Loucy (cell line): ENCODE data around the gene OR5V1.
"Not testable (repeated sequence)": the region's sequence is repeated elsewhere in the genome, so short reads cannot be mapped to it uniquely, and the experiment has no call there.

Experiments used
- H2AFZ ChIP-seq: fragments of 200-600 bp; sonication (generic); 2 replicates; pipeline ENCODE4 v1.6.0; 2016; ENCODE audit warnings: antibody characterized with exemption, mild to moderate bottlenecking, low read length, moderate library complexity
- H3F3A ChIP-seq: fragments of 200-600 bp; 2 replicates; pipeline ENCODE4 v1.6.0; 2016; ENCODE audit warnings: antibody characterized with exemption, low read depth, mild to moderate bottlenecking
- H3K27me3 ChIP-seq: fragments of 200-600 bp; sonication (generic); 2 replicates; pipeline ENCODE4 v1.6.1; 2014; ENCODE audit warnings: low read length, mild to moderate bottlenecking; ENCODE audit not compliant: insufficient read depth, poor library complexity, severe bottlenecking
- H3K36me3 ChIP-seq: fragments of 200-600 bp; sonication (generic); 2 replicates; pipeline ENCODE4 v1.6.1; 2016; ENCODE audit warnings: low read length; ENCODE audit not compliant: insufficient read depth
- H3K4me1 ChIP-seq: fragments of 200-600 bp; sonication (generic); 2 replicates; pipeline ENCODE4 v1.5.1; 2014; ENCODE audit warnings: low read length, mild to moderate bottlenecking; ENCODE audit not compliant: insufficient read depth, poor library complexity, severe bottlenecking
- H3K4me2 ChIP-seq: fragments of 200-600 bp; sonication (generic); 2 replicates; pipeline ENCODE4 v1.6.0; 2014; ENCODE audit warnings: antibody characterized with exemption, low read length, low read depth, mild to moderate bottlenecking; ENCODE audit not compliant: poor library complexity, severe bottlenecking
- H3K4me3 ChIP-seq: fragments of 200-600 bp; sonication (generic); 2 replicates; pipeline ENCODE4 v1.5.1; 2014; ENCODE audit warnings: low read length, mild to moderate bottlenecking, mixed read lengths; ENCODE audit not compliant: poor library complexity, severe bottlenecking
- H3K79me2 ChIP-seq: fragments of 200-600 bp; sonication (generic); 2 replicates; pipeline ENCODE4 v1.6.1; 2014; ENCODE audit warnings: low read length; ENCODE audit not compliant: insufficient read depth
- H3K9ac ChIP-seq: fragments of 200-600 bp; sonication (generic); 2 replicates; pipeline ENCODE4 v1.6.0; 2014; ENCODE audit warnings: mild to moderate bottlenecking, low read depth, low read length, moderate library complexity; ENCODE audit not compliant: poor library complexity, severe bottlenecking
- H3K9me2 ChIP-seq: fragments of 200-600 bp; sonication (generic); replicated peaks from 2 replicates; pipeline ENCODE4 v1.6.1; 2016; ENCODE audit warnings: low read depth, low read length, mixed read lengths
- H3K9me3 ChIP-seq: fragments of 200-600 bp; sonication (generic); 2 replicates; pipeline ENCODE4 v1.6.1; 2014; ENCODE audit warnings: mild to moderate bottlenecking, antibody characterized with exemption, low read length, low read depth; ENCODE audit not compliant: insufficient read depth
- H4K20me1 ChIP-seq: fragments of 200-600 bp; sonication (generic); 2 replicates; pipeline ENCODE4 v1.6.0; 2014; ENCODE audit warnings: antibody characterized with exemption, low read length, mild to moderate bottlenecking; ENCODE audit not compliant: insufficient read depth, poor library complexity, severe bottlenecking
- EZH2phosphoT487 ChIP-seq: fragments of 200-600 bp; IDR thresholded peaks from 2 replicates; pipeline ENCODE4 v1.6.1; 2018; ENCODE audit warnings: antibody characterized with exemption, mild to moderate bottlenecking, moderate library complexity, borderline replicate concordance
- TF ChIP-seq, protein P1 (sequence below): fragments of 200-600 bp; sonication (generic); conservative IDR thresholded peaks from 2 replicates; pipeline ENCODE4 v1.5.1; 2014; ENCODE audit warnings: mild to moderate bottlenecking, antibody characterized with exemption, low read length

The OR5V1 gene

DNA sequence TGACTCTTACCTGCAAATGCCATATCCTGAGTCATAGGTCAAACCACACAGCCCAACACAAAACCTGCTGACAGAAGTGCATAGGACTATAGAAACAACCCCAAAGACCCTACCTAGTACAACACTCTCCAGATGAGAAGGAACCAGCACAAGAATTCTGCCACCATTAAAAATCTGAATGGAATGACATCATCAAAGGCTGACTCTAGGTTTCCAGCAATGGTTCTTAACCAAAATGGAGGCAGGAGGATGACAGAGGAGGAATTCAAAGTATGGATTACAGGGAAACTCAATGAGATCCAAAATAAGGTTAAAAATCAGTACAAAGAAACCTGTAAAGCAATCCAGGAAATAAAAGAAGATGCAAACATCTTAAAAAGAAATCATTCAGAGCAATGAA, 36.0 kb downstream of the OR5V1 start:
- no peaks in the 10 kb centered on the region for H4K20me1 ChIP-seq
- H3K79me2 ChIP-seq = no peaks in the 10 kb centered on the region
- no peaks in the 10 kb centered on the region for H3K27me3 ChIP-seq
- H3K9me3 ChIP-seq = no peaks in the 10 kb centered on the region
- no peaks in the 10 kb centered on the region for H3K36me3 ChIP-seq
- no peaks in the 10 kb centered on the region for H3F3A ChIP-seq
- no peaks in the 10 kb centered on the region for H3K9me2 ChIP-seq
- no peak overlapping the region for H3K9ac ChIP-seq
- no peak overlapping the region for H3K4me3 ChIP-seq
- TF ChIP-seq, protein P1, sequence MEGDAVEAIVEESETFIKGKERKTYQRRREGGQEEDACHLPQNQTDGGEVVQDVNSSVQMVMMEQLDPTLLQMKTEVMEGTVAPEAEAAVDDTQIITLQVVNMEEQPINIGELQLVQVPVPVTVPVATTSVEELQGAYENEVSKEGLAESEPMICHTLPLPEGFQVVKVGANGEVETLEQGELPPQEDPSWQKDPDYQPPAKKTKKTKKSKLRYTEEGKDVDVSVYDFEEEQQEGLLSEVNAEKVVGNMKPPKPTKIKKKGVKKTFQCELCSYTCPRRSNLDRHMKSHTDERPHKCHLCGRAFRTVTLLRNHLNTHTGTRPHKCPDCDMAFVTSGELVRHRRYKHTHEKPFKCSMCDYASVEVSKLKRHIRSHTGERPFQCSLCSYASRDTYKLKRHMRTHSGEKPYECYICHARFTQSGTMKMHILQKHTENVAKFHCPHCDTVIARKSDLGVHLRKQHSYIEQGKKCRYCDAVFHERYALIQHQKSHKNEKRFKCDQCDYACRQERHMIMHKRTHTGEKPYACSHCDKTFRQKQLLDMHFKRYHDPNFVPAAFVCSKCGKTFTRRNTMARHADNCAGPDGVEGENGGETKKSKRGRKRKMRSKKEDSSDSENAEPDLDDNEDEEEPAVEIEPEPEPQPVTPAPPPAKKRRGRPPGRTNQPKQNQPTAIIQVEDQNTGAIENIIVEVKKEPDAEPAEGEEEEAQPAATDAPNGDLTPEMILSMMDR = no peak
- TF ChIP-seq EZH2phosphoT487 = no peak
- H3K4me2 ChIP-seq = no peak overlapping the region
- no peak overlapping the region for H2AFZ ChIP-seq
- no peaks in the 10 kb centered on the region for H3K4me1 ChIP-seq

- H2AFZ ChIP-seq = no peak overlapping the region
- H3K36me3 ChIP-seq = no peaks in the 10 kb centered on the region
- H3K79me2 ChIP-seq = no peaks in the 10 kb centered on the region
- H3K9me2 ChIP-seq = no peaks in the 10 kb centered on the region
- no peaks in the 10 kb centered on the region for H4K20me1 ChIP-seq
- TF ChIP-seq, protein P1 = no peak
- no peak for TF ChIP-seq EZH2phosphoT487
- H3K9me3 ChIP-seq = no peaks in the 10 kb centered on the region
- H3F3A ChIP-seq = no peaks in the 10 kb centered on the region
- no peaks in the 10 kb centered on the region for H3K27me3 ChIP-seq
- H3K4me3 ChIP-seq = no peak overlapping the region
- no peak overlapping the region for H3K4me2 ChIP-seq
- no peaks in the 10 kb centered on the region for H3K4me1 ChIP-seq
- no peak overlapping the region for H3K9ac ChIP-seq
Measured at GRCh38 chr6:29325777-29326176, 42.9 kb downstream of the OR5V1 start.

GRCh38 chr6:29323332-29323731, 45.3 kb downstream of the OR5V1 start:
- not testable (repeated sequence) for H3K9ac ChIP-seq, H3K4me3 ChIP-seq, H2AFZ ChIP-seq, H3K9me2 ChIP-seq, H3K27me3 ChIP-seq, H3F3A ChIP-seq, H4K20me1 ChIP-seq, H3K79me2 ChIP-seq, H3K36me3 ChIP-seq, H3K4me1 ChIP-seq, H3K4me2 ChIP-seq, H3K9me3 ChIP-seq

GRCh38 chr6:29319931-29320330, 48.7 kb downstream of the OR5V1 start:
- H4K20me1 ChIP-seq = no peaks in the 10 kb centered on the region
- no peaks in the 10 kb centered on the region for H3K79me2 ChIP-seq
- H3K9me2 ChIP-seq = no peaks in the 10 kb centered on the region
- TF ChIP-seq, protein P1 = no peak
- no peak for TF ChIP-seq EZH2phosphoT487
- no peaks in the 10 kb centered on the region for H3K27me3 ChIP-seq
- no peaks in the 10 kb centered on the region for H3F3A ChIP-seq
- no peaks in the 10 kb centered on the region for H3K36me3 ChIP-seq
- H3K9ac ChIP-seq = no peak overlapping the region
- no peaks in the 10 kb centered on the region for H3K4me1 ChIP-seq
- H3K4me2 ChIP-seq = no peak overlapping the region
- H3K4me3 ChIP-seq = no peak overlapping the region
- no peaks in the 10 kb centered on the region for H3K9me3 ChIP-seq
- no peak overlapping the region for H2AFZ ChIP-seq
